Neural crest cell (in vitro differentiated cells): ENCODE measurements around the gene HAGHL. TPM values are rescaled to one million over a fixed set of nuclear protein-coding genes. Genes with fewer than 3 reads are reported as not detected.

Experiments used
- DNase-seq: peaks from one replicate; pipeline ENCODE4 v3.0.0; 2021; ENCODE audit warnings: low read depth, mixed read lengths, low spot score
- H3K27ac Mint-ChIP-seq: one replicate; pipeline ENCODE4 v1.8.0; 2021; ENCODE audit warnings: mild to moderate bottlenecking, mixed read lengths; ENCODE audit not compliant: unreplicated experiment
- H3K27me3 Mint-ChIP-seq: 2 replicates; pipeline ENCODE4 v1.8.0; 2021; ENCODE audit warnings: low read depth, mild to moderate bottlenecking, mixed read lengths
- H3K36me3 Mint-ChIP-seq: 2 replicates; pipeline ENCODE4 v1.8.0; 2021; ENCODE audit warnings: low read depth, mild to moderate bottlenecking, mixed read lengths
- H3K4me1 Mint-ChIP-seq: 2 replicates; pipeline ENCODE4 v1.8.0; 2021; ENCODE audit warnings: mixed read lengths
- H3K4me3 Mint-ChIP-seq: one replicate; pipeline ENCODE4 v1.8.0; 2021; ENCODE audit warnings: mild to moderate bottlenecking, mixed read lengths
- H3K9me3 Mint-ChIP-seq: 2 replicates; pipeline ENCODE4 v1.8.0; 2021; ENCODE audit warnings: mixed read lengths
- CTCF ChIP-seq: fragments of 200-600 bp; sonication (generic); conservative IDR thresholded peaks from 2 replicates; pipeline ENCODE4 v1.5.0; 2021; ENCODE audit warnings: antibody characterized with exemption, mild to moderate bottlenecking
- total RNA-seq: library from RNA; stranded (reverse); gene quantifications from 2 replicates; pipeline ENCODE4 v1.2.1, GENCODE V29; 2021

Gene HAGHL
- total RNA-seq, 1 donor from 2014 or later = 15.4 TPM

GRCh38 chr16:695355-696089 lies 31.4 kb upstream of the HAGHL start:
- TF ChIP-seq CTCF = no peak
- Mint-ChIP-seq H3K4me1 (peaks cover 6% of the 10 kb centered on the region), H3K9me3 (no peaks in the 10 kb centered on the region), H3K27ac (no peak overlapping the region), H3K4me3 (no peak overlapping the region), H3K36me3 (no peaks in the 10 kb centered on the region), H3K27me3 (peaks cover 91% of the 10 kb centered on the region)
- no peak for DNase-seq

- no peak for TF ChIP-seq CTCF
- DNase-seq = no peak
- Mint-ChIP-seq H3K36me3 (no peaks in the 10 kb centered on the region), H3K27ac (no peak overlapping the region), H3K4me3 (no peak overlapping the region), H3K27me3 (peaks cover 94% of the 10 kb centered on the region), H3K4me1 (no peaks in the 10 kb centered on the region), H3K9me3 (no peaks in the 10 kb centered on the region)
Observed at GRCh38 chr16:698911-699671, 27.8 kb upstream of the HAGHL start.

- Mint-ChIP-seq H3K9me3 (no peaks in the 10 kb centered on the region), H3K4me3 (no peak overlapping the region), H3K36me3 (no peaks in the 10 kb centered on the region), H3K27ac (no peak overlapping the region), H3K4me1 (no peaks in the 10 kb centered on the region), H3K27me3 (peaks cover 86% of the 10 kb centered on the region)
- peak; percentile 67 for DNase-seq
- TF ChIP-seq CTCF = no peak
Observed at GRCh38 chr16:700684-701584, 26.0 kb upstream of the HAGHL start.

GRCh38 chr16:702341-702740 lies 24.6 kb upstream of the HAGHL start:
- no peak overlapping the region for H3K4me3 Mint-ChIP-seq
- H3K27me3 Mint-ChIP-seq = peaks cover 86% of the 10 kb centered on the region

More at GRCh38 chr16:702341-702740, 24.6 kb upstream of the HAGHL start:
- no peak overlapping the region for H3K27ac Mint-ChIP-seq
- no peak for TF ChIP-seq CTCF
- no peak for DNase-seq
- no peaks in the 10 kb centered on the region for H3K36me3 Mint-ChIP-seq
- H3K4me1 Mint-ChIP-seq = no peaks in the 10 kb centered on the region
- H3K9me3 Mint-ChIP-seq = no peaks in the 10 kb centered on the region
